Body of pancreas (tissue), 4 donors: ENCODE results near the gene PRPH.

Experiments
- CTCF ChIP-seq, 7 experiments: fragments of 450-650 bp in 4 of 7; fragments of 200-600 bp in 3 of 7; sonication (generic) in 3 of 7; IDR thresholded peaks; one replicate each; pipeline ENCODE4 v1.5.1; 2016 to 2019; ENCODE audit warnings: antibody characterized with exemption in 7 of 7
- POLR2A ChIP-seq, 3 donors: fragments of 450-650 bp; IDR thresholded peaks; one replicate each; pipeline ENCODE4 v1.6.1; 2016; ENCODE audit warnings: antibody characterized with exemption in 3 of 3, mild to moderate bottlenecking in 2 of 3

- TF ChIP-seq CTCF (IDR thresholded peaks at IDR 0.05) (no peak), POLR2A (IDR thresholded peaks at IDR 0.05) (no peak)
Measured at GRCh38 chr12:49283541-49284429, 11.2 kb upstream of the PRPH start.
